GM19397 (cell line): ENCODE data around the gene HADH.
A peak's percentile ranks its signal among the peaks of the same experiment; 100 is the strongest.
"Not testable (repeated sequence)": the region's sequence is repeated elsewhere in the genome, so short reads cannot be mapped to it uniquely, and the experiment has no call there.

Experiments
- ATAC-seq: cut with Tn5 transposase; IDR thresholded peaks from one replicate; pipeline ENCODE4 v1.9.1; 2021; ENCODE audit warnings: mild to moderate bottlenecking, moderate library complexity; ENCODE audit not compliant: unreplicated experiment

Gene HADH

GRCh38 chr4:107989537-107990386 lies at the start of gene HADH:
Gene HADH (plus strand): TSS chr4:107989889. CDS start chr4:107989933, 44 bp downstream.
- peak; percentile 97 for ATAC-seq

GRCh38 chr4:107945809-107946208 lies 43.9 kb upstream of the HADH start:
- ATAC-seq, result no peak

GRCh38 chr4:107950746-107951540 lies 38.7 kb upstream of the HADH start:
- ATAC-seq, result no peak

GRCh38 chr4:107951551-107951950 lies 38.1 kb upstream of the HADH start:
- no peak for ATAC-seq

- no peak for ATAC-seq
Measured at GRCh38 chr4:107956011-107956410, 33.7 kb upstream of the HADH start.

- ATAC-seq, result no peak
Measured at GRCh38 chr4:107966903-107967302, 22.8 kb upstream of the HADH start.

- ATAC-seq, result not testable (repeated sequence)
Measured at GRCh38 chr4:107967519-107967918, 22.2 kb upstream of the HADH start.

- not testable (repeated sequence) for ATAC-seq
Measured at GRCh38 chr4:107967921-107968320, 21.8 kb upstream of the HADH start.

GRCh38 chr4:107970063-107970798 lies 19.5 kb upstream of the HADH start:
- ATAC-seq, result no peak

- no peak for ATAC-seq
Measured at GRCh38 chr4:107972605-107973004, 17.1 kb upstream of the HADH start.

GRCh38 chr4:107974523-107974922 lies 15.2 kb upstream of the HADH start:
- no peak for ATAC-seq

GRCh38 chr4:107977482-107977881 lies 12.2 kb upstream of the HADH start:
- no peak for ATAC-seq

GRCh38 chr4:107977966-107978705 lies 11.6 kb upstream of the HADH start:
- no peak for ATAC-seq

GRCh38 chr4:107978716-107979451 lies 10.8 kb upstream of the HADH start:
- ATAC-seq, result no peak

GRCh38 chr4:107987916-107988762 lies 1.6 kb upstream of the HADH start:
- ATAC-seq, result no peak

GRCh38 chr4:107988763-107989035 lies 990 bp upstream of the HADH start:
- ATAC-seq, result no peak

- no peak for ATAC-seq
Measured at GRCh38 chr4:107989162-107989536, 540 bp upstream of the HADH start.

- no peak for ATAC-seq
Measured at GRCh38 chr4:107991945-107992630, 2.4 kb downstream of the HADH start.

GRCh38 chr4:107993969-107994368 lies 4.3 kb downstream of the HADH start:
- peak; percentile 20 for ATAC-seq
